NCI-H774 (cell line): ENCODE results near the gene MPO.

Experiments used
- DNase-seq: peaks from one replicate; lab custom pipeline; 2025; lab: John Stamatoyannopoulos, UW

Gene MPO

DNA sequence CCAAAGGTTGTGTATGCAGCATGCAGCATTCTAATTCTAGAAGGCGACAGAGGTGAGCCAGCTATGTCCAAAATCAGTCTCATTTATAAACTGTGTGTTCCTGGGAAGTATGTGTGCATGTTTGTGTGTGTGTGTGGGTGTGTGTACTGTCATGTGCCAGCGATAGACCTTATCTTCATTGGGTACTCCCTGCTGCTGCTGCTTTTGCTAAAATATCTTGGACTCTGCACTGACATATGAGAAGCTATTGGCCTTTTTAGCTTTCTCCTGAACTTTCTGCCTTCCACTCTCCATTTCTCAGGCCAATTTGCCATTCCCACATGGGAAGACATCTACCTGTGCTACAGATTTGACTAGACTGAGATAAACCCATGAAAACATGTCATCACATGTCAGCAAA, 44.3 kb downstream of the MPO start:
- no peak for DNase-seq

DNA sequence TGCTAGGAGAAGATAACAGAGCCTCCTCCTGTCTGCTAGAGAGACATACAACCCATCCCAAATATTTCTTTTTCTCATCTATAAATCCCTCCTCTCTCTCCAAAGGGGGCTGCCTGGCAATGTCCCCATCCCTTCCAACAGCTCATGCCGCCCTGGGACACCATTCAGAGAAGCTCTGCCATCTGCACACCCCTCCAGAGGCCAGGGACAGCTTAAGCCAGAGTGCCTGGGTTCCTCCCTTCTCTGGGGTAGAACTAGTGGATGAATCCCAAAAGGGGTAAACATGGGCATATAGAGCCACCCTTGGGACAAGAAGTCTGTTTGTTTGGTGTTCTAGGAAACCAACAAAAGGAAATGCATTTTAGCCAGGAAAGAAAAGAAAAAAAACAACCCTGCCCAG, 44.9 kb downstream of the MPO start:
- DNase-seq = no peak

DNA sequence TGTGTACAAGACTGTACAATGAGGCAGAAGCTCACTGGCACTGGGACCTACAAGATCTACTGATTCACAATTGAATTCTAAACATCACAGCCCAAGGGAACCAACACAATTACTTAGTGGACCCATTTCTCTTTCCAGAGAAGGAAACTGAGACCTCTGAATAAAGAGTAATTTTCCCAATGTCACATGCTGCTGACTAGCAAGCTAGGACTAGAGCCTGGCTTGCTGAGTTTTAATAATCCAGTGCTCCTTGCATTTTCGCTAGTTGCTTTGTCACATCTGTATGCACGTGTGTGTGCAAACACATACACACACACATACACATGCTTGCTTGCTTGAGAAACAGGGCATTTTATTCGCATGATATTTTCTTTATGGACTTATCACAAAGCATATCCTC, 46.2 kb downstream of the MPO start:
- DNase-seq = no peak

DNA sequence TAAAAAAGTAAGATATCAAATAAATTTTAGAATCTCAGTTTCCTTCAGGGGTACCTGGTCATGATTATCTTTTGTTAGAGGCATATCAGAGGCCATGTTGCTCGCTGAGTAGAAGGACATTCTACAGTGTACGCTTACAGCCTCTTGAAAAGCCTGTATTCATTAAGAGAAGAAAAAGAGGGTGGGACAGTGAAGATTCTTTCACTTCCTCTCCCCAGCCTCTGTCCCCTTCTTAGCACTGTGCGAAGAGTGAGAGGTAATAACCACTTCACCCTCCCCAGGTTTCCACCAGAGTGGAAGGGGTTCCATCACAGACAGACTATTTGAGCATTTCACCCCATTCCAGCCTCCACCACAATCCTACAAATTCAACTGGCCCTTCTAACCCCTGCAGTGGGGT, 47.2 kb downstream of the MPO start:
- no peak for DNase-seq

DNA sequence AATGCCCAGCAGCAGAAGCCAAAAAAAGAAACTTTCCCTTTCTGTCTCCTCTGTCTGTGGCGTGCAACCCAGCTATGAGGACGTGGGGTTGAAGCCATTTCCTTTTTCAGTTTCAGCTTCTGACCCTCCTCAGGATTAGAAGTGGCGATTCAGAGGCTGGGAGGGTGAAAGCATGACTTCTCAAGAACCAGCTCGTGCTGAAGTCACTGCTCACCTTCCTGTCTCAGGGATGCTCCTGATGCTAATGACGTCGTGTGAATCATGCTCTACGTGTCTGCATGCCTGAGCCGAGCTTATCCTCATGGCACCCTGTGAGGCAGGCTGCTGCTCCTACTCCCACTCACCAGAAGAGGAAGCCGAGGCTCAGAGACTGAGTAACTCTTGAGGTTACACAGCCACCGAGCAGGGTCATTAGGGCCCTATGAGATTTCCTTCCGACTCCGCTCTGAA, 48.0 kb downstream of the MPO start:
- no peak for DNase-seq

DNA sequence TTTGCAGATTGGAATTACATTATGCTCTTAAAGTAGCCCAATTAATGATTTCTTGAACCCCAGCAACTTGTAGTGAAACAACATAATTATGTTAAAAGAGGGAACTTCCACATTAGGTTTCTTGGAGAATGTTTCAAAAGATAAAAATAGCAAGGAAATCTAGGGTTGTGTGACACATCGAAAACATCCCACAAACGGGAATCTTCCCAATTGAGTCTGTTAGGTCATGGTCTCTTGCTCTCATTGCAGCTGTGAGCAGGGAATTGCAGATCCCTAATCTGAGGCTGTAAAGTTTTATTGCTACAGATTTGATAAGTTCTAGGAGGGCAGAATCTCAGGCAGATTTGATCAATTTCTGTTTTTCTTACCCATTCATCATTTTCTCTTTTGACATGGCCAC, 49.1 kb downstream of the MPO start:
- no peak for DNase-seq

DNA sequence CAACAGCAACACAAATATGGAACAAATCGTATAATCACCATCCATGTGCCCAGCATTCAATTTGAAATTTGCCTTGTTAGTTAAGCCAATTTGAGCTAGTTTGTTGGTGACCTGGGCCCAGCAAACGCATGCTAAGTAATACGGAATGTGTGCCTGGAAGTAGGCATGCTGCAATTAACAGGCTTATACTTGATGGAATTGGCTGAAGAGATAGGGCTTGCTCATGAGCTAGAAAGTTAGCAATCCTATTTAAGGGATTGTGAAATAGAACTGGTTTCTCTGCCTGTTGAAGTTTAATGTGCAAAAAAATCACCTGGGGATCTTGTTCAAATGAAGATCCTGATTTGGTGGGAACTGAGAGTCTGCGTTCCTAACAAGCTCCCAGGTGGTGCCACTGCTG, 50.9 kb downstream of the MPO start:
- no peak for DNase-seq

DNA sequence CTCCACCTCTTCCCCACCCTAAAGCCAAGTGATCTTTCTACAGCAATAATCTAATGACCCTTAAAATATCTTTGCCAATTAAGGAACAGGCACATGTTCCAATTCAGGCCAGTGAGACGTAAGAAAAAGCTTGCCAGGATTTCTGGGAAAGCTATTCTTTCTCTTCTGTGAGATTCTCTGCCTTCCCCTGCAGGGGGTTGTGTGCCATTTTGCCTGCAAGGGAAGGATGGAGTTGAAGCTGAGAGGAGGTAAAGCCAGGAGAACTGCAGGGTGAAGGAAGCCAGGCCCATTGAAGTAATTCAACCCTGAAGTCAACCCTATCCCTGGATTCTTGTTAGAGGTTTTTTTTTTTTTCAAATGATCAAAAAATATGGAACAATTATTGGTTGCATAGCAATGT, 51.4 kb downstream of the MPO start:
- no peak for DNase-seq

DNA sequence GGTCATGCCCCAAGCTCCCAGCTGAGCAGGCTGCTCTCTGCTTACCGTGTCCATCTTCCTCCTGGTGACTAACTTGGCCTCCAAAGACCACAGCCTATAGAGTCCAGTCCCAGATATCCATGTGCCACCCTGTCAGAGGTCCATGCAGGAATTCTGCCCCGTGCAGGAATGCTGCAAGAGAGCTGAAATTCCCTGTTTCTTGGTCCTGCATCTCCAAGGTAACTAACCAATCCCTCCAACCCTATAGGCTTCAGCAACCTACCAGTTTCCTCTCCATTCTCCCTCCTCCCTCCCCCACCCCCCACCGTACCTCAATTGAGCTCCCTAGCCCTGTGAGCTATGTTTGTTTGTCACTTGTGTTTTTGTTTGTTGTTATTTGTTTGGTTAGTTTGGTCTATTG, 52.1 kb downstream of the MPO start:
- no peak for DNase-seq

DNA sequence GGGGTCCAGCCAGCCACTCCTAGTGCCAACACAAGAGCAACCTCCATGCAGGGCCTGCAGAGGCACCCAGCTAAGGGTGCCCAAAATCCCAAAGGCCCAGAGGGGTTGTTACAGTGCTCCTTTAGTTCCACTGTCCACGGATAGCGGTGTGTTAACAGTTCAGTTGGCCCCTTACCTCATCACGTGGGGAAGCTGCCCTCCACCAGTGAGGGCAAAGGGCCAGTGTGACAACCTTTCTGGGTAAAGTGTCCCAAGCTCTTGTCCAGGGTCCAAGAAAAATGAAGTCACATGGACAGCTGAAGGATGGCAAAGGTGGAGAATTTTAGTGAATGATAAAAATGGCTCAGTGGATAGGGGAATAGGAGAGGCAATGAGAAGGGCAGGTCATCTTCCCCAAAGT, 53.0 kb downstream of the MPO start:
- DNase-seq = no peak

DNA sequence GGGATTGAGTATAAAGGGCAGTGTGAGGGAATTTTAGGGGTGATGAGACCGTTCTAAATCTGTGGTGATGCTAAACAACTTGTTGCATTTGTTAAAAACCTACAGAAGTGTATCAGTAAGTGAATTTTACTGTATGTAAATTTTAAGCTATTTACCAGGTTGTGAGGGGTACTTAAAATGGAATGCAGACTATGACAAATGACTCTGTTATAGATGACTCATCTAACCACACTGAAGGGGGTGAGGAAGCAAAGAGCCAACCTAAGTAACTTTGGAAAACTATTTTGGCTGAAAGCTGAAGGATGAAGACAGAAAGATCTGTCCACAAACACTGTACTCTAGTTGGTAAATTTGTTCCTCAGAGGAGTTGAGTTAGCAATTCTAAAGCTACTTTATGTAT, 56.4 kb downstream of the MPO start:
- no peak for DNase-seq
